MM.1S (cell line): ENCODE results near the gene ZNF354B.

Source experiments
- DNase-seq: peaks from one replicate; pipeline ENCODE4 v3.0.0-alpha.2; 2015
- H2AFZ ChIP-seq: fragments of 300-600 bp; sonication (generic); 2 replicates; pipeline ENCODE4 v1.6.0; 2016; ENCODE audit warnings: antibody characterized with exemption, low read length
- H3F3A ChIP-seq: fragments of 300-600 bp; sonication (generic); 2 replicates; pipeline ENCODE4 v1.6.1; 2016; ENCODE audit warnings: mild to moderate bottlenecking, antibody characterized with exemption, low read length, moderate library complexity, mixed read lengths; ENCODE audit not compliant: insufficient read depth
- H3K27ac ChIP-seq: fragments of 300-600 bp; sonication (generic); 2 replicates; pipeline ENCODE4 v1.5.1; 2016; ENCODE audit warnings: mild to moderate bottlenecking, low read length
- H3K27me3 ChIP-seq: fragments of 300-600 bp; sonication (generic); replicated peaks from 2 replicates; pipeline ENCODE4 v1.6.0; 2016; ENCODE audit warnings: low read length; ENCODE audit not compliant: insufficient read depth
- H3K36me3 ChIP-seq: fragments of 300-600 bp; sonication (generic); replicated peaks from 2 replicates; pipeline ENCODE4 v1.6.1; 2016; ENCODE audit warnings: mild to moderate bottlenecking, low read length, mixed read lengths; ENCODE audit not compliant: insufficient read depth
- H3K4me1 ChIP-seq: fragments of 300-600 bp; sonication (generic); 2 replicates; pipeline ENCODE4 v1.6.1; 2016; ENCODE audit warnings: low read length, mixed read lengths
- H3K4me2 ChIP-seq: fragments of 300-600 bp; sonication (generic); 2 replicates; pipeline ENCODE4 v1.6.0; 2016; ENCODE audit warnings: low read depth, low read length
- H3K4me3 ChIP-seq: fragments of 300-600 bp; sonication (generic); 2 replicates; pipeline ENCODE4 v1.5.1; 2016; ENCODE audit warnings: low read length, mixed read lengths
- H3K79me2 ChIP-seq: fragments of 300-600 bp; sonication (generic); 2 replicates; pipeline ENCODE4 v1.6.1; 2016; ENCODE audit warnings: mixed run types, low read length, mixed read lengths
- H3K9ac ChIP-seq: fragments of 300-600 bp; sonication (generic); 2 replicates; pipeline ENCODE4 v1.6.1; 2016; ENCODE audit warnings: low read length, mixed read lengths
- H3K9me2 ChIP-seq: fragments of 300-600 bp; sonication (generic); replicated peaks from 2 replicates; pipeline ENCODE4 v1.6.1; 2016; ENCODE audit warnings: mild to moderate bottlenecking, low read length, mixed read lengths; ENCODE audit not compliant: insufficient read depth
- H3K9me3 ChIP-seq: fragments of 300-600 bp; sonication (generic); replicated peaks from 2 replicates; pipeline ENCODE4 v1.6.1; 2016; ENCODE audit warnings: mild to moderate bottlenecking, low read length, mixed read lengths; ENCODE audit not compliant: insufficient read depth
- H4K20me1 ChIP-seq: fragments of 300-600 bp; sonication (generic); 2 replicates; pipeline ENCODE4 v1.6.1; 2016; ENCODE audit warnings: mild to moderate bottlenecking, low read length, moderate library complexity, mixed read lengths; ENCODE audit not compliant: insufficient read depth
- EZH2 ChIP-seq: fragments of 300-600 bp; sonication (generic); optimal IDR thresholded peaks from 2 replicates; pipeline ENCODE3; 2017; ENCODE audit warnings: low read depth, mild to moderate bottlenecking, antibody characterized with exemption, low read length, mixed read lengths
- EZH2phosphoT487 ChIP-seq: fragments of 300-600 bp; sonication (generic); IDR thresholded peaks from 2 replicates; pipeline ENCODE4 v1.6.1; 2018; ENCODE audit warnings: antibody characterized with exemption, low read length
- TF ChIP-seq, protein P1 (sequence below): fragments of 300-600 bp; sonication (generic); IDR thresholded peaks from 2 replicates; pipeline ENCODE4 v1.5.1; 2016; ENCODE audit warnings: antibody characterized with exemption, low read length, mixed read lengths

The ZNF354B gene

DNA sequence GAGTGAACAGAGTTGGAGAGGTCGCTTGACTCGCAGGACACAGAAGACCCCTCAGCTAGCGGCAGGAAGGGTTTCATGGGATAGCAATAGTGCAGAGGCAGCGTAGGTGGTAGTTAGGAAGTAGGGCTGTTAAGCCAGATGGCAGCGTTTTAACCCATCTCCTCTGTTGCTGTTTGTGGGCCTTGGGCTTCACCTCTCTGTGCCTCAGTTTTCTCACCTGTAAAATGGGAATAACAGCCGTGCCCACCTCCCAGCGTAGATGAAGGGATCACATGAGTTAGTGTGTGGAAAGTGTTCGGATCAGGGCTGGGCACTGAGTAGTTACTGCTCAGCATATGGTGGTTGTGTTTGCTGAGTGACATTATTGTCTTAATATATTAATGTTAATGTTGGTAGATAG lies 1.9 kb downstream of the ZNF354B start:
- H3K9me2 ChIP-seq: no peaks in the 10 kb centered on the region
- no peak overlapping the region for H3K4me3 ChIP-seq
- H3K27me3 ChIP-seq: no peaks in the 10 kb centered on the region
- no peaks in the 10 kb centered on the region for H3F3A ChIP-seq
- H3K9ac ChIP-seq: no peak overlapping the region
- DNase-seq: no peak
- H2AFZ ChIP-seq: no peak overlapping the region
- no peaks in the 10 kb centered on the region for H3K4me1 ChIP-seq
- no peak overlapping the region for H3K27ac ChIP-seq
- TF ChIP-seq, protein P1, sequence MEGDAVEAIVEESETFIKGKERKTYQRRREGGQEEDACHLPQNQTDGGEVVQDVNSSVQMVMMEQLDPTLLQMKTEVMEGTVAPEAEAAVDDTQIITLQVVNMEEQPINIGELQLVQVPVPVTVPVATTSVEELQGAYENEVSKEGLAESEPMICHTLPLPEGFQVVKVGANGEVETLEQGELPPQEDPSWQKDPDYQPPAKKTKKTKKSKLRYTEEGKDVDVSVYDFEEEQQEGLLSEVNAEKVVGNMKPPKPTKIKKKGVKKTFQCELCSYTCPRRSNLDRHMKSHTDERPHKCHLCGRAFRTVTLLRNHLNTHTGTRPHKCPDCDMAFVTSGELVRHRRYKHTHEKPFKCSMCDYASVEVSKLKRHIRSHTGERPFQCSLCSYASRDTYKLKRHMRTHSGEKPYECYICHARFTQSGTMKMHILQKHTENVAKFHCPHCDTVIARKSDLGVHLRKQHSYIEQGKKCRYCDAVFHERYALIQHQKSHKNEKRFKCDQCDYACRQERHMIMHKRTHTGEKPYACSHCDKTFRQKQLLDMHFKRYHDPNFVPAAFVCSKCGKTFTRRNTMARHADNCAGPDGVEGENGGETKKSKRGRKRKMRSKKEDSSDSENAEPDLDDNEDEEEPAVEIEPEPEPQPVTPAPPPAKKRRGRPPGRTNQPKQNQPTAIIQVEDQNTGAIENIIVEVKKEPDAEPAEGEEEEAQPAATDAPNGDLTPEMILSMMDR: no peak
- TF ChIP-seq EZH2 (no peak), EZH2phosphoT487 (no peak)
- no peaks in the 10 kb centered on the region for H3K36me3 ChIP-seq
- H3K79me2 ChIP-seq: no peaks in the 10 kb centered on the region
- H4K20me1 ChIP-seq: no peaks in the 10 kb centered on the region
- H3K9me3 ChIP-seq: no peaks in the 10 kb centered on the region
- H3K4me2 ChIP-seq: no peak overlapping the region

DNA sequence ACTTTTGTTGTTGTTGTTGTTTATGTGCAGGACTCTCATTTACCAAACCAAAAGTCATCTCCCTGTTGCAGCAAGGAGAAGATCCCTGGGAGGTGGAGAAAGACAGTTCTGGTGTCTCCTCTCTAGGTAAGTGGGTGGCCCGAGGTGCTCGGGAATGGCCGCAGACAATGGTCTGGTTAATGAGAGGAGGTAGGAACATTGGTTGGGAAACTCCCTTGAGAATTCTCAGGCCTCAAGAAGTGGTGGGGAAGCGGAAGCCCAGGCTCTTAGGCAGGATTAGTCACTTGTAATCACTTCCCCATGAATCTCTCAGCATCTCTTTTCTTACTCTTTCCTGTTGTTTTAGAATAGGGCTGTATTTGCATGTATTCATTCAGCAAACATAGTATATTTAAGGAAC lies 7.2 kb downstream of the ZNF354B start:
- no peak overlapping the region for H2AFZ ChIP-seq
- no peak overlapping the region for H3K27ac ChIP-seq
- H3K4me1 ChIP-seq: no peaks in the 10 kb centered on the region
- H4K20me1 ChIP-seq: no peaks in the 10 kb centered on the region
- no peaks in the 10 kb centered on the region for H3K79me2 ChIP-seq
- TF ChIP-seq EZH2phosphoT487 (no peak), EZH2 (no peak)
- TF ChIP-seq, protein P1: no peak
- no peak for DNase-seq
- no peaks in the 10 kb centered on the region for H3F3A ChIP-seq
- H3K36me3 ChIP-seq: no peaks in the 10 kb centered on the region
- no peaks in the 10 kb centered on the region for H3K27me3 ChIP-seq
- no peak overlapping the region for H3K4me2 ChIP-seq
- no peak overlapping the region for H3K9ac ChIP-seq
- no peaks in the 10 kb centered on the region for H3K9me3 ChIP-seq
- H3K4me3 ChIP-seq: no peak overlapping the region
- no peaks in the 10 kb centered on the region for H3K9me2 ChIP-seq

DNA sequence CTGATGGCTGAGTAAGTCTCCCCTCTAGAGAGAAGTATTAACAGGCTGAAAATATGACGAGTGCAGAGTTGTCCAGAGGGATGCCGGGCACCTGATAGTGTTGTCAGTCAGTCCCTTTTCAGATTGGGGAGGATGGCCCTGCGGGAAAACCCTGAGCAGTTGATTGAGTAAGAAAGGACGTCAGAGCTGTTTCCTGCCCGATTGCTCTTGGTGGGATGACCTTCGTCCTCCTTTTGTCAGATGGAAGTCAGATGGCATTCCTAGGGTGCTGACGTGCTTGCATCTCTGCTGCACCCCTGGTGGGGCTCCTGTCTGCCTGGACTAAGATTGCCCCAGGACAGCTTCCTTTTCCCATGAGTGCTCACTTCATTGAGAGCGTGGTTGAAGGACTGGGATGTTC lies 9.8 kb downstream of the ZNF354B start:
- no peaks in the 10 kb centered on the region for H4K20me1 ChIP-seq
- no peaks in the 10 kb centered on the region for H3K27me3 ChIP-seq
- H3K79me2 ChIP-seq: no peaks in the 10 kb centered on the region
- H3K27ac ChIP-seq: no peak overlapping the region
- DNase-seq: no peak
- H3K9me3 ChIP-seq: no peaks in the 10 kb centered on the region
- H3F3A ChIP-seq: no peaks in the 10 kb centered on the region
- no peak overlapping the region for H3K9ac ChIP-seq
- H3K36me3 ChIP-seq: no peaks in the 10 kb centered on the region
- no peak overlapping the region for H3K4me2 ChIP-seq
- no peaks in the 10 kb centered on the region for H3K4me1 ChIP-seq
- H3K4me3 ChIP-seq: no peak overlapping the region
- H2AFZ ChIP-seq: no peak overlapping the region
- H3K9me2 ChIP-seq: no peaks in the 10 kb centered on the region
- TF ChIP-seq EZH2 (no peak), EZH2phosphoT487 (no peak)
- TF ChIP-seq, protein P1: no peak

DNA sequence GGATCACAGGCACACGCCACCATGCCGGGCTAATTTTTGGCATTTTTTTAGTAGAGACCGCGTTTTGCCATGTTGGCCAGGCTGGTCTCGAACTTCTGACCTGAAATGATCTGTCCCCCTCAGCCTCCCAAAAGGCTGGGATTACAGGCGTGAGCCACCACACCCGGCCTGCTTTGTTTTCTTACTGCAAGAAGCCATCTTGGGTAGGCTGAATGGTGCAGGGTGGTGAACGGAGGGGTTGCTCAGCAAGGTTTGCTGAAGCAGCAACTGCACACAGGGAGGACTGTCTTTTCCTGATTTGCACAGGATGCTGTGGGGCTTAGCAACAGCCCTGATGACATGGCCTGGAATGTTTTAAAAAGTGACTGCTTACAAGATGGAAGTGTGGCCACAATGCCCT lies 10.7 kb downstream of the ZNF354B start:
- TF ChIP-seq, protein P1: no peak
- TF ChIP-seq EZH2phosphoT487 (no peak), EZH2 (no peak)
- H3K9me3 ChIP-seq: no peaks in the 10 kb centered on the region
- no peaks in the 10 kb centered on the region for H3F3A ChIP-seq
- H3K4me1 ChIP-seq: no peaks in the 10 kb centered on the region
- H3K79me2 ChIP-seq: no peaks in the 10 kb centered on the region
- no peaks in the 10 kb centered on the region for H3K27me3 ChIP-seq
- no peaks in the 10 kb centered on the region for H4K20me1 ChIP-seq
- H3K9ac ChIP-seq: no peak overlapping the region
- no peak overlapping the region for H3K4me3 ChIP-seq
- no peak for DNase-seq
- H3K27ac ChIP-seq: no peak overlapping the region
- H3K36me3 ChIP-seq: no peaks in the 10 kb centered on the region
- H3K9me2 ChIP-seq: no peaks in the 10 kb centered on the region
- H3K4me2 ChIP-seq: no peak overlapping the region
- no peak overlapping the region for H2AFZ ChIP-seq
